Caco-2 (cell line): ENCODE data around the gene TMEM204. TPM values are rescaled to one million over a fixed set of nuclear protein-coding genes. Genes with fewer than 3 reads are reported as not detected.

ENCODE experiments used
- BruUV-seq: library from RNA; stranded (reverse); fragments of 400-500 nt; replicated peaks from 2 replicates; lab custom pipeline; 2021; lab: Mats Ljungman, UMichigan
- CTCF ChIA-PET: fragments of 300-600 bp; sonication (Branson Sonifier 250); formaldehyde crosslinking; loops from one replicate; lab custom pipeline; 2022; ENCODE audit warnings: antibody characterized with exemption; lab: Charles Lee
- POLR2A ChIA-PET: fragments of 300-600 bp; sonication (Branson Sonifier 250); formaldehyde crosslinking; loops from one replicate; lab custom pipeline; 2022; ENCODE audit warnings: antibody characterized with exemption; lab: Charles Lee
- DNase-seq, 2 experiments: peaks; one replicate each; pipeline versions ENCODE4 v3.0.0 to v3.0.0-alpha.2; 2020 to 2022
- H3K27me3 ChIP-seq: replicated peaks from 2 replicates; pipeline ENCODE4 v1.6.0; 2011; ENCODE audit warnings: low read length; ENCODE audit not compliant: control insufficient read depth, insufficient read depth
- H3K36me3 ChIP-seq: 2 replicates; pipeline ENCODE4 v1.5.1; 2011; ENCODE audit warnings: low read length; ENCODE audit not compliant: control insufficient read depth, insufficient read depth
- H3K4me1 ChIP-seq: fragments of 250-450 bp; sonication (Bioruptor Pico); 2 replicates; pipeline ENCODE4 v1.5.1; 2020; ENCODE audit warnings: mild to moderate bottlenecking
- H3K4me3 ChIP-seq: 2 replicates; pipeline ENCODE4 v1.5.1; 2011; ENCODE audit warnings: low read depth, mild to moderate bottlenecking, control low read depth, low read length
- H3K9me3 ChIP-seq: fragments of 250-450 bp; sonication (Bioruptor Pico); 2 replicates; pipeline ENCODE4 v1.5.1; 2020; ENCODE audit warnings: mild to moderate bottlenecking, moderate library complexity
- H3K27ac Mint-ChIP-seq: one replicate; pipeline ENCODE4 v1.8.0; 2022; ENCODE audit warnings: mixed read lengths; ENCODE audit not compliant: unreplicated experiment
- H3K27me3 Mint-ChIP-seq: one replicate; pipeline ENCODE4 v1.8.0; 2022; ENCODE audit warnings: mixed read lengths; ENCODE audit not compliant: insufficient read depth, unreplicated experiment
- H3K36me3 Mint-ChIP-seq: one replicate; pipeline ENCODE4 v1.8.0; 2022; ENCODE audit warnings: mild to moderate bottlenecking, mixed read lengths; ENCODE audit not compliant: insufficient read depth, unreplicated experiment
- H3K4me1 Mint-ChIP-seq: one replicate; pipeline ENCODE4 v1.8.0; 2022; ENCODE audit warnings: low read depth, mixed read lengths; ENCODE audit not compliant: unreplicated experiment
- H3K4me3 Mint-ChIP-seq: one replicate; pipeline ENCODE4 v1.8.0; 2022; ENCODE audit warnings: mild to moderate bottlenecking, moderate library complexity, mixed read lengths; ENCODE audit not compliant: unreplicated experiment
- H3K9me3 Mint-ChIP-seq: one replicate; pipeline ENCODE4 v1.8.0; 2022; ENCODE audit warnings: mixed read lengths; ENCODE audit not compliant: unreplicated experiment
- intact Hi-C: fragments of 100-400 bp; cut with micrococcal nuclease; formaldehyde crosslinking; loops from one replicate; pipeline ENCODE4 v1.10.0; 2022; ENCODE audit not compliant: unreplicated experiment
- total RNA-seq: library from RNA; stranded (reverse); gene quantifications from 2 replicates; pipeline ENCODE4 v1.2.3, GENCODE V29; 2022
- TF ChIP-seq, protein P1 (sequence below), 2 experiments: fragments of 200-600 bp in 1 of 2; IDR thresholded peaks; 1 replicate in 1 of 2; 2 replicates in 1 of 2; pipeline versions ENCODE4 v1.5.1 to v1.8.0; 2011 to 2022; ENCODE audit warnings: antibody characterized with exemption in 1 of 2, control low read depth in 1 of 2, inconsistent platforms in 1 of 2, low read depth in 1 of 2, low read length in 1 of 2, mild to moderate bottlenecking in 1 of 2, moderate library complexity in 1 of 2; ENCODE audit not compliant: insufficient read depth in 1 of 2, severe bottlenecking in 1 of 2, unreplicated experiment in 1 of 2

Gene TMEM204
- total RNA-seq, 1 experiment from 2014 or later: not detected

DNA sequence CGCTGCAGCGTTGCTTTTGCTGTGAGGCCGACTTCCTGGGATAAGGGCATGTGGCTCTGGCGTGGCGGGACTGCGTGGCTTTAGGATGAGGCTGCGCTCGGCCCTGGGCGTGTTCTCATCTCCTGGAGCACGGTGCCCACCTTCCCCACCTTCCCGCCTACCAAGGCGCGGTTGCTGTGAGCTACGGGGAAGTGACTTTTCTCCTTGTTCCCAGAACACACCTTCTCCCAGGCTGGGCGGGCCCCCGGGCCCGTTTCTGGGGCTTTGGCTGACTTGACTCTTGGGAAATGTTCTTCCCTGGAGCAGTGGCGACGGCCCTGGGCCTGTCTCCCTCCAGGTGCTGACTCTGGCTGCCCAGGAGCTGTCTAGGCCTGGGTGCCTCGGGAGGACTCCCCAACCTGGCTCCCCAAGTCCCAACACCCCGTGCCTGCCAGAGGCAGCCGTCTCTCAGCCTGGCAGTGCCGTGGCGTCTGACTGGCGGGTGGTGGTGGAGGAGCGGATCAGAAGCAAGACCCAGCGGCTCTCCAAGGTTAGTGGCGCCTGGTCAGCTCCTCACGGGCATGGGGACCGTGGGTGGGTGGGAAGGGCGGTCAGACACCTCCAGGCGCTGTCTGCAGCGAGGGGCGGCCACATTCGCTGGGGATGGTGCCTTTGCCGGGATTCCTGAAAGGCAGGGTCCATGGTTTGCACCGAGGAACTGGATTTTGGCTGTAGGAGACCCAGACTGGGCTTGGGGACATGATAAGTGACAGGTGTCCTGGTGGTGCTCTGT is 28.2 kb upstream of the TMEM204 start:
- BruUV-seq: no TSS peak
- TF ChIP-seq, protein P1, sequence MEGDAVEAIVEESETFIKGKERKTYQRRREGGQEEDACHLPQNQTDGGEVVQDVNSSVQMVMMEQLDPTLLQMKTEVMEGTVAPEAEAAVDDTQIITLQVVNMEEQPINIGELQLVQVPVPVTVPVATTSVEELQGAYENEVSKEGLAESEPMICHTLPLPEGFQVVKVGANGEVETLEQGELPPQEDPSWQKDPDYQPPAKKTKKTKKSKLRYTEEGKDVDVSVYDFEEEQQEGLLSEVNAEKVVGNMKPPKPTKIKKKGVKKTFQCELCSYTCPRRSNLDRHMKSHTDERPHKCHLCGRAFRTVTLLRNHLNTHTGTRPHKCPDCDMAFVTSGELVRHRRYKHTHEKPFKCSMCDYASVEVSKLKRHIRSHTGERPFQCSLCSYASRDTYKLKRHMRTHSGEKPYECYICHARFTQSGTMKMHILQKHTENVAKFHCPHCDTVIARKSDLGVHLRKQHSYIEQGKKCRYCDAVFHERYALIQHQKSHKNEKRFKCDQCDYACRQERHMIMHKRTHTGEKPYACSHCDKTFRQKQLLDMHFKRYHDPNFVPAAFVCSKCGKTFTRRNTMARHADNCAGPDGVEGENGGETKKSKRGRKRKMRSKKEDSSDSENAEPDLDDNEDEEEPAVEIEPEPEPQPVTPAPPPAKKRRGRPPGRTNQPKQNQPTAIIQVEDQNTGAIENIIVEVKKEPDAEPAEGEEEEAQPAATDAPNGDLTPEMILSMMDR (IDR thresholded peaks at IDR 0.05; ENCODE audit: insufficient read depth in 1 of 2, low read depth in 1 of 2, low read length in 1 of 2, severe bottlenecking in 1 of 2, unreplicated experiment in 1 of 2): no peak
- intact Hi-C loops: no loop called here
- CTCF ChIA-PET: no interaction called here
- Mint-ChIP-seq H3K4me1 (no peaks in the 10 kb centered on the region), H3K27ac (no peak overlapping the region), H3K9me3 (no peaks in the 10 kb centered on the region), H3K36me3 (peaks cover 38% of the 10 kb centered on the region), H3K4me3 (no peak overlapping the region), H3K27me3 (no peaks in the 10 kb centered on the region)
- POLR2A ChIA-PET: no interaction called here
- Histone ChIP-seq H3K4me3 (no peak overlapping the region), H3K36me3 (peaks cover 3% of the 10 kb centered on the region), H3K4me1 (no peaks in the 10 kb centered on the region), H3K27me3 (no peaks in the 10 kb centered on the region), H3K9me3 (no peaks in the 10 kb centered on the region)
- DNase-seq: no peak

DNA sequence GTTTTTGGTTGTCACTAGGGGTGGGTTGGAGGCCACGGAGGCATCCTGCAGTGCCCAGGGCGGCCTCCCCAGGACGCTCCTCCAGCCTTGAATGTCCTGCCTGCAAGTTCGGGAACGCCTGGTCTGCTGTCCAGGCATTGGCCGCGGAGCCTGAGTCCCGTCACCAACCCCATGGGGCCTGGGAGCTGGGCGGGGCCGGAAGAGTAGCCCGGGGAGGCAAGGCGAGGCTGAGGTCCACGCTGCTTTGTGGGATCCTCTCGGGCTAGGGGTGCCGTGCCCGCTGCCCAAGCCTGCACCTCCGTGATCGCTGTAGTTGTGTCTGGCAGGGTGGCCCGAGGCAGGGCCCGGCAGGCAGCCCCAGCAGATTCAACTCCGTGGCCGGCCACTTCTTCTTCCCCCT is 27.6 kb upstream of the TMEM204 start:
- no peaks in the 10 kb centered on the region for H3K4me1 ChIP-seq
- Mint-ChIP-seq H3K9me3 (no peaks in the 10 kb centered on the region), H3K27ac (no peak overlapping the region), H3K27me3 (no peaks in the 10 kb centered on the region), H3K4me1 (no peaks in the 10 kb centered on the region), H3K36me3 (peaks cover 44% of the 10 kb centered on the region), H3K4me3 (no peak overlapping the region)
- POLR2A ChIA-PET: no interaction called here
- no TSS peak for BruUV-seq
- CTCF ChIA-PET: no interaction called here
- intact Hi-C loops: no loop called here
- no peaks in the 10 kb centered on the region for H3K9me3 ChIP-seq
- no peaks in the 10 kb centered on the region for H3K27me3 ChIP-seq
- DNase-seq: no peak
- no peak overlapping the region for H3K4me3 ChIP-seq
- H3K36me3 ChIP-seq: peaks cover 3% of the 10 kb centered on the region
- TF ChIP-seq, protein P1 (IDR thresholded peaks at IDR 0.05; ENCODE audit: insufficient read depth in 1 of 2, low read depth in 1 of 2, low read length in 1 of 2, severe bottlenecking in 1 of 2, unreplicated experiment in 1 of 2): no peak

DNA sequence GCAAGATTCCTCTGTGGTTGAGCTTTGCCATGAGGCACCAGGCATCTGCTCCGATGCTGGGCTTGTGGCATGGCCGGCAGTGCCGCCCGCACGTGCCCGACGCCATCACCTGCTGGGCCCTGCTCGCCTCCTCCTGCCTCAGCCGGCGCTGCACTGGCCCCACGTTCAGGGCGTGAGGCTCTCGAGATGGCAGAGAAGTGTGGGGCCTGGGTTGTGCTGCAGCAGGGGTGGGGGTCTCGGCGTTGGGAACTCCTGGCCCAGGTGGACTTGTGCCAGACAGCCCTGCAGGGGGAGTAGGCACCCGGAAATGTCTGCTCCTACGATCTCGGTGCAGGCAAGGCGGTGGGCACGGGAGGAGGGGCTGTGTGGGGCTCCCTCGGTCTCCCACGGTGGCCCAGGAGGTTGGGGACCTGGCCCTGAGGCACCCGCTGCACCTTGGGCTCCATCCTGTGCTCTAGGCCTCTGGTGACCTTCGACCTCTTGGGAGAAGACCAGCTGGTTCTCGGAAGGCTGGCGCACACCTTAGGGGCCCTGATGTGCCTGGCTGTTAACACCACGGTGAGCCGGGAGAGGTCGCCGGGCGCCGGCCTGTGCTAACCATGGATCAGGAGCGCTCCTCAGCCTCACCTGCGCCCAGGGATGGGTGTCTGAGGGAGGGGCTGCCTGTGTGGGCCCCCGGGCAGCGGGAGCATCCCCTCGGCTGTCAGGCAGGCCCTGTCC is 26.8 kb upstream of the TMEM204 start:
- H3K4me1 ChIP-seq: no peaks in the 10 kb centered on the region
- no peaks in the 10 kb centered on the region for H3K27me3 ChIP-seq
- DNase-seq: no peak
- H3K9me3 Mint-ChIP-seq: no peaks in the 10 kb centered on the region
- no peak overlapping the region for H3K4me3 ChIP-seq
- H3K36me3 ChIP-seq: peaks cover 3% of the 10 kb centered on the region
- BruUV-seq: no TSS peak
- TF ChIP-seq, protein P1 (IDR thresholded peaks at IDR 0.05; ENCODE audit: insufficient read depth in 1 of 2, low read depth in 1 of 2, low read length in 1 of 2, severe bottlenecking in 1 of 2, unreplicated experiment in 1 of 2): no peak
- intact Hi-C loops: no loop called here
- no peaks in the 10 kb centered on the region for H3K4me1 Mint-ChIP-seq
- ChIA-PET CTCF (no interaction called here), POLR2A (no interaction called here)
- H3K9me3 ChIP-seq: no peaks in the 10 kb centered on the region
- no peaks in the 10 kb centered on the region for H3K27me3 Mint-ChIP-seq
- H3K4me3 Mint-ChIP-seq: no peak overlapping the region
- peaks cover 50% of the 10 kb centered on the region for H3K36me3 Mint-ChIP-seq
- H3K27ac Mint-ChIP-seq: no peak overlapping the region
